ENCODE results near the gene ZNF710.

DNA sequence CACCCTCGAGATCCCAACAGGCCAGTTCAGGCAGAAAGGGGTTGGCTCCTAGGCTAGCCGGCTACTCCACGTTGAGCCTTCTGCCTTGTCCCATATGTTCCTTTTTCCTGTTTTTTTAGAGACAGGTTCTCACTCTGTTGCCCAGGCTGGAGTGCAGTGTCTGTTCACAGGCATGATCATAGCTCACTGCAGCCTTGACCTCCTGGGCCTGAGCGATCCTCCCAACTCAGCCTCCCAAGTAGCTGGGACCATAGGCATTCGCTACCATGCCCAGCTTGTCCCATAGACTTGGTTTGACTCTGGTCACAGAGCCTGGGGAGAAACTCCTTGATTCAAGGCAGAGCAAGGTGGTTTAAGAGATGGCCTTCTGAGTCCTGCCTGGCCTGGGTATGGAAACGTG, 32.3 kb downstream of the ZNF710 start:
- TF ChIP-seq EZH2phosphoT487 (IDR thresholded peaks at IDR 0.05; ENCODE audit: borderline replicate concordance, low read length): no peak
- TF ChIP-seq, protein P1, sequence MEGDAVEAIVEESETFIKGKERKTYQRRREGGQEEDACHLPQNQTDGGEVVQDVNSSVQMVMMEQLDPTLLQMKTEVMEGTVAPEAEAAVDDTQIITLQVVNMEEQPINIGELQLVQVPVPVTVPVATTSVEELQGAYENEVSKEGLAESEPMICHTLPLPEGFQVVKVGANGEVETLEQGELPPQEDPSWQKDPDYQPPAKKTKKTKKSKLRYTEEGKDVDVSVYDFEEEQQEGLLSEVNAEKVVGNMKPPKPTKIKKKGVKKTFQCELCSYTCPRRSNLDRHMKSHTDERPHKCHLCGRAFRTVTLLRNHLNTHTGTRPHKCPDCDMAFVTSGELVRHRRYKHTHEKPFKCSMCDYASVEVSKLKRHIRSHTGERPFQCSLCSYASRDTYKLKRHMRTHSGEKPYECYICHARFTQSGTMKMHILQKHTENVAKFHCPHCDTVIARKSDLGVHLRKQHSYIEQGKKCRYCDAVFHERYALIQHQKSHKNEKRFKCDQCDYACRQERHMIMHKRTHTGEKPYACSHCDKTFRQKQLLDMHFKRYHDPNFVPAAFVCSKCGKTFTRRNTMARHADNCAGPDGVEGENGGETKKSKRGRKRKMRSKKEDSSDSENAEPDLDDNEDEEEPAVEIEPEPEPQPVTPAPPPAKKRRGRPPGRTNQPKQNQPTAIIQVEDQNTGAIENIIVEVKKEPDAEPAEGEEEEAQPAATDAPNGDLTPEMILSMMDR (IDR thresholded peaks at IDR 0.05; ENCODE audit: low read depth, low read length, poor library complexity, severe bottlenecking): no peak
